ENCODE data around the gene RSPH4A. TPM values are rescaled to one million over a fixed set of nuclear protein-coding genes. Genes with fewer than 3 reads are reported as not detected.

RSPH4A gene
- total and polyA plus RNA-seq, 2 of the 8 experiments (the other 6 are each of a cell fraction or from before 2014, with no cell fraction given), result 0.38 to 0.52 TPM

DNA sequence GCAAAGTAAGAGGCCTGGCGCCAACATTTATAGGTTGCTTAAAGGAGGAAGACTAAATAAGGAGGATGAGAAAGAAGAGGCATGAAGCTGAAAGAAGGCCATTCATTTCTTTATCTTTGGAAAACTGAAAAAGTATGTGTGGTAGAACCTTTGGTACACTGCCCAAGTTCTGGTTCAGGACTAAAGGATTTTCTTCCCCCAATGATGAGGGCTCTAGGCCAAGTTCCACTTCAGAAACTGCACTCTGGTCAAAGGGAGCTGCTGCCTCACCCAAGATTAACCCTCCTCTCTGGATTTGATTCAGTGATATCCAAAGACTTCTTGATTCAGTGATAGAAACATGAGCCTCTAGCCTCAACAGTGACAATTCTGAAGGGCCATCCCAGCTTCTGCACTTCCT is 59.7 kb downstream of the RSPH4A start (continued):
- no peak for TF ChIP-seq EZH2 (IDR thresholded peaks at IDR 0.05; ENCODE audit: low read depth, low read length, severe bottlenecking)
- TF ChIP-seq, protein P1, sequence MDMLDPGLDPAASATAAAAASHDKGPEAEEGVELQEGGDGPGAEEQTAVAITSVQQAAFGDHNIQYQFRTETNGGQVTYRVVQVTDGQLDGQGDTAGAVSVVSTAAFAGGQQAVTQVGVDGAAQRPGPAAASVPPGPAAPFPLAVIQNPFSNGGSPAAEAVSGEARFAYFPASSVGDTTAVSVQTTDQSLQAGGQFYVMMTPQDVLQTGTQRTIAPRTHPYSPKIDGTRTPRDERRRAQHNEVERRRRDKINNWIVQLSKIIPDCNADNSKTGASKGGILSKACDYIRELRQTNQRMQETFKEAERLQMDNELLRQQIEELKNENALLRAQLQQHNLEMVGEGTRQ (IDR thresholded peaks at IDR 0.05; ENCODE audit: low read length), result no peak

Data from H1 (cell line).